ENCODE measurements around the gene CRMP1.
A peak's percentile ranks its signal among the peaks of the same experiment; 100 is the strongest.

Gene CRMP1

GRCh38 chr4:5893004-5893580, at the start of gene CRMP1:
Gene CRMP1 (minus strand): TSS chr4:5893086. CDS start chr4:5892969, 117 bp downstream.
- DNase-seq (ENCODE audit: low spot score) (no peak), FAIRE-seq (no peak)

- no peak for FAIRE-seq
Measured at GRCh38 chr4:5941601-5942000, 48.7 kb upstream of the CRMP1 start.

DNA sequence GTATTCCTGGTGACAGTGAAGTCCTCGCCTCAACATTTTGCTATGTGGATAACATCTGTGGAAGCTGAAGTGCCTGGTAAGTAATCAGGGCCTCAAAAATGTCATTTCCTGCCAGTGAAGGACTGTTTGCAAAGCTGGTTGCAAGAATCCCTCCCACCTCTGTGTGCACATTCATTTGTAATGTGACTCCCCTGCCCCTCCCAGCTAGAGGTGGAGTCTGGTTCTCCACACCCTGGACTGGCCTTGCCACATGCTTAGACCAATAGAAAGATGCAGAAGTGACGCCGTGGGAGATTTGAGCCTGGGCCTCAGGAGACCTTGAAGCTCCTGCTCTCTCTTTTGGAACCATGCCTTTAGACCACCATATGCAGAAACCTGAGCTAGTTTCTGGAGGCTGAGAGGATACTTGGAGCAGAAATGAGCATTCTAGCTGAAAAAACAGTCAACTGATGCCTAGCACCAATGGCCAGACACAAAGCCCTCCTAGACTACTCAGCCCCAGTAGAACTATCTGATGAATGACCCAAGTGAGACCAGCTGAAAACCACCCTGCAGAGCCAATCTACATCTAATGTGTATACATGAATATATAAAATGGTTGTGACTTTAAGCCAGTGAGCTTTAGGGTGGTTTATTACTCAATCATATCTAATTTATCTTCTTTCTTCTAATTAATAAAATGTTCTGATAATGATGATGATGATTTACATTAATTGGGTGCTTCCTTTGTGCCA, 47.8 kb upstream of the CRMP1 start:
- no peak for DNase-seq (ENCODE audit: low spot score)
- FAIRE-seq: no peak

More at GRCh38 chr4:5941601-5942000, 48.7 kb upstream of the CRMP1 start:
- no peak for DNase-seq (ENCODE audit: low spot score)

DNA sequence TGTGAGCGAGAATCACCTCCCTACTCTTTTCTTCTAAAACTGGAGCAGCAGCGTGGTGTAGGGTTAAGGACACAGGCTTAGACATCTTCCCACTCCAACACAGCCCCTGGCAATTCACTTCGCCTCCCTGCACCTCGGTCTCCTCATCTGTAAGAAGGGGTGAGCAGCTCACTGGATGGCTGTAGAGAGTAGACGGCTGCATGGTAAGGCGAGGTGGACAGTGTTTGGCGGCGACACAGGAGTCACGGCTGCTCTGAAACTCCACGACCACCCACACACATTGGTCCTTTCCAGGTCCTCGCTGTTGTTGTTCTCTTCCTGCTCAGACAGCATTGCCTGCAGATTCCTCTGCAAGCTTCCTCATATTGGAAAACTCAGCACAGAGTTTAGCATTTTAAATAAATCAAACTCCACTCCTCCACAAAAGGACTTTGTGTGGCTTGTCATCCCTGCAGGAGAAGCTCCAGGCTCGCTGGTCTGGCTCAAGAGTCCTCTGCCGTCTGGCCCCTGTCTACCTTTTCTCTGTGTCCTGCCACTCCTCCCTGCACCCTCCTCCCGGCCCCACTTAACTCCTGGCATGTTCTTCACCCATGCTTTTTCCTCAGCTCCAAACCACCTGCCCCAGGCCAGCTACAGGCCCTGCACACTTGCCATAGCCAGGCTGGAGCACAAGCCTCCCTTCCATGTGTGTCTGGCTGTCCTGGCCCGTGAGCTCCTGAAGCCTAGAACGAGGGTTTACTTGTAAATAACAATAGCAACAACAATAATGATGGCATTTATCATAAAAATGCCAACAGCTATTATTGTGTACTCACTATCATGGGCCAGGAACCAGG, 41.3 kb upstream of the CRMP1 start:
- DNase-seq (ENCODE audit: low spot score): no peak
- no peak for FAIRE-seq

GRCh38 chr4:5933116-5933515, 40.2 kb upstream of the CRMP1 start:
- FAIRE-seq (no peak), DNase-seq (ENCODE audit: low spot score) (no peak)

- DNase-seq (ENCODE audit: low spot score) (no peak), FAIRE-seq (no peak)
Measured at GRCh38 chr4:5932035-5932568, 39.2 kb upstream of the CRMP1 start.

DNA sequence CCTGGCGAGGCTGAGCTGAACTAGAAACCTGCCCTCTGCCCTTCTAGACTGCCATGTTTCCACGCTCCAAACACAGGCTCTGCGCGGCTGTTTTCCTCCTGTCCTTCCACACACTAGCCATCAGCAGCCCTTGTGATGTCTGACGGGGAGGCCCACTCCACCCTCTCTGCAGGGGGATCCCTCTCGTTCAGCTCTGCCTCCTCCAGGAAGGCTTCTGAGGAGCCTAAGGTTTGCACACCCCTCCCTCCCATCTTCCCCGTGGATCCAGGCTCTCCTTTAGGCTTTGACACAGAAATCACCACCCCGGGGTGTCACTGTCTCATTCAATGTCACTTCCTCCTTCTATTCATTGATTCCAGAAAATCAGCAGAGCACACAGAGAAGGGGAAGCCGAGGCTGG, 38.6 kb upstream of the CRMP1 start:
- no peak for FAIRE-seq
- DNase-seq (ENCODE audit: low spot score): no peak

DNA sequence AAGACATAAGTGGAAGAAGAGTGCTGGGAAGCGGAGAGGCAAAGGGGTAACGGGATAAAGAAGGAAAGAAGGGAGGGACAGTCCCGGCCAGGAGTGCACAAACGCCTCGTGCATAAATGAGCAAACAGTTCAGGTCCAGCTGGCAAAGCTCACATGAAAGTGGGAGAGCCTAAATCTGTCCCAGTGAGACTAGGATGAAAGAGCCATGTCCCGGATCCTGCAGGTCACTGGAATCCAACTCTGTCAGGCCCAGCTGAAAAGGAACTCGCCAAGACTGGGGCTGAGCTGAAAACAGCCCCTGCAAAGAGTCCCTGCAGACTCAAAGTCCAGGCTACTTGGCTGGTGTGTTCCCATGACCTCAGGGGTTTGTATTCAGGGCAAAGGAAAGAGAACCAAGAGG, 38.0 kb upstream of the CRMP1 start:
- FAIRE-seq: no peak

GRCh38 chr4:5930456-5930855, 37.6 kb upstream of the CRMP1 start:
- DNase-seq (ENCODE audit: low spot score) (no peak), FAIRE-seq (no peak)

More for the DNA sequence above, 38.0 kb upstream of the CRMP1 start:
- no peak for DNase-seq (ENCODE audit: low spot score)

GRCh38 chr4:5928844-5929420, 36.0 kb upstream of the CRMP1 start:
- DNase-seq (ENCODE audit: low spot score) (no peak), FAIRE-seq (no peak)

DNA sequence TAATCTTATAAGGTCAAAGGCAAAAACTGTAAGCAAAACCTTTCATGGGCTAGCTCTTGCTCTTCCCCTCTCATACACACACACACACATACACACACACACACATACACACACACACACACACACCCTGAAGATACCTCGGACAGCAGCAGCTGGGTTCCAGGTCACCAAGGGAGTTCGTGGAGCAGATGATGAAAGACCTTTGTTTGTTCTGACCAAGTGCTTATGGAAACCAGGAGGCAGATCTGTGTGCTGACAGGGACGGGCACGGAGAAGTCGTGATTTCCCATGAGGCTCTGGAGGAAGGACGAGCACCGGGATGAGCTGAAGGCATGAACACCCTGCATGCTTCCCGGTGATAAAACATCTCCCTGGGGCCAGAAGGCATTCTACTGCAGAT, 35.4 kb upstream of the CRMP1 start:
- DNase-seq (ENCODE audit: low spot score) (no peak), FAIRE-seq (no peak)

GRCh38 chr4:5927747-5928146, 34.9 kb upstream of the CRMP1 start:
- FAIRE-seq: no peak
- DNase-seq (ENCODE audit: low spot score): no peak

GRCh38 chr4:5927116-5927515, 34.2 kb upstream of the CRMP1 start:
- FAIRE-seq (no peak), DNase-seq (ENCODE audit: low spot score) (no peak)

- DNase-seq (ENCODE audit: low spot score) (no peak), FAIRE-seq (no peak)
Measured at GRCh38 chr4:5926598-5926997, 33.7 kb upstream of the CRMP1 start.

- DNase-seq (ENCODE audit: low spot score): no peak
- FAIRE-seq: no peak
Measured at GRCh38 chr4:5925419-5926200, 32.7 kb upstream of the CRMP1 start.

DNA sequence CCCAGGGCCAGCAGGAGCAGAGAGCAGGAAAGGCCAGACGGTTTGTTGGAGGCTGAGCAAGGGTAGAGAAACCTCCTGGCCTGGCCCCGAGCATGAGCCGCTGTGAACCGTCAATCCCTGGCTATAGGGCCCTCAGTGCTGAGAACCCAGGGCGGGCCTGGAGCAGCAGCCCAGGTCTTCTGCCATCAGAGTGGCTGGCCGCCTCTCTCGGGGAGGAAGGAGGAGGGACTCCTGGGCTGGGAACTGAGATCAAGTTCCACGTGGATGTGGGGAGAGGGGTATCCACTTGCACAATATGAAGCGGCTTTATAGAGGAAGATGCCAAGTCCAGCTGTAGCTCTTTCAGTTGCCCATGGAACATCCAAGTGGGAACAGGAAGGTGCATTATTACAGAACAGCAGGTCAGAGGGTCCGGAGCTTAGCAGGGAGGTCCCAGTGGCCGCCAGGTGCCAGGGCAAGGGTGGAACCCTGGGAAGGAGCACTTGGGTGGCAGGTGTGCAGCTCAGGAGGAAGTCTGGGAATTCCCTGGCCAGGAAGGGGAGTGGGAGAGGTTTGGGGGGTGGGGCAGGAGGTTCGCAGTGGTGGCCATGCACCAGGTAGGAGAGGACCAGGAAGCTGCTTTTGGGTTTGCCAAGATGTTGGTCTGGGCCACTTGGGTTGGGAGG, 31.7 kb upstream of the CRMP1 start:
- FAIRE-seq (no peak), DNase-seq (ENCODE audit: low spot score) (no peak)

DNA sequence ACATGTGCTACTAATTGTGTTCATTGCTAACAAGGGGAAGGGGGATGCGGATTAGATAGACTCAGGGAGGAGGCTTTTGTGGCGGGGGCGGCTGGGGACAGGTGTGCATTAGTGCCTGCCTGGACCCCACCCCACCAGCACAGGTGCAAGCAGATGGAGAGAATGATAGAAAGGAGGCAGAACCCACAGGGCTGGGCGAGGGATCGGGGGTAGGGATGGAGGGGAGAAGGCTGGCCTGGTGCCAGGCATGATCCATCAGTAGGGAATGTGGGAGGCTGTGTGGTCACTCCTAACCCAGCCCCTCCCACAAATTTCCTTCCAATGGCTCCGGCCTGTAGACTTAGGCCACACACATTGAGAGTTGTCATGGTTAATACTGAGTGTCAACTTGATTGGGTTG, 30.5 kb upstream of the CRMP1 start:
- DNase-seq (ENCODE audit: low spot score) (peak; percentile 12), FAIRE-seq (no peak)

GRCh38 chr4:5922556-5922955, 29.7 kb upstream of the CRMP1 start:
- no peak for DNase-seq (ENCODE audit: low spot score)
- FAIRE-seq: no peak

- DNase-seq (ENCODE audit: low spot score): no peak
- no peak for FAIRE-seq
Measured at GRCh38 chr4:5921981-5922380, 29.1 kb upstream of the CRMP1 start.
